HCT116 (cell line): ENCODE results near the gene USF2. TPM values are rescaled to one million over a fixed set of nuclear protein-coding genes. Genes with fewer than 3 reads are reported as not detected.

ENCODE experiments used
- ATAC-seq: fragments of 200-7000 bp; cut with Tn5 transposase; 2 replicates; pipeline ENCODE4 v1.9.1; 2020; ENCODE audit warnings: mild to moderate bottlenecking, moderate library complexity
- BruUV-seq: library from RNA; stranded (reverse); fragments of 400-500 nt; replicated peaks from 2 replicates; lab custom pipeline; 2021; lab: Mats Ljungman, UMichigan
- CTCF ChIA-PET: fragments of 300-600 bp; sonication (Branson Sonifier 250); formaldehyde crosslinking; loops from one replicate; lab custom pipeline; 2021; ENCODE audit warnings: antibody characterized with exemption; lab: Charles Lee
- POLR2A ChIA-PET: fragments of 300-600, 350-600 bp; sonication (Branson Sonifier 250); formaldehyde crosslinking; loops from one replicate; lab custom pipeline; 2021; ENCODE audit warnings: antibody characterized with exemption; lab: Charles Lee
- RAD21 ChIA-PET, 2 experiments: fragments of 300-600 bp; sonication (Branson Sonifier 250); formaldehyde crosslinking; loops; one replicate each; lab custom pipeline; 2023; ENCODE audit warnings: low total read pairs in 2 of 2; ENCODE audit not compliant: uncharacterized antibody in 2 of 2, unreplicated experiment in 2 of 2, low non-redundant PET in 1 of 2; lab: Charles Lee
- DNase-seq: peaks from one replicate; pipeline ENCODE4 v3.0.0-alpha.2; 2010; ENCODE audit warnings: low read depth, low spot score
- H2AFZ ChIP-seq: fragments of 200-600 bp; shearing (Covaris generic), sonication (generic); 2 replicates; pipeline ENCODE4 v1.6.1; 2017; ENCODE audit warnings: low read depth, mixed run types, mixed read lengths, antibody characterized with exemption, low read length; ENCODE audit not compliant: poor library complexity, severe bottlenecking
- H3K27ac ChIP-seq: 2 replicates; pipeline ENCODE4 v1.5.1; 2012; ENCODE audit warnings: low read depth, low read length
- H3K27me3 ChIP-seq: fragments of 200-600 bp; sonication (generic); 2 replicates; pipeline ENCODE4 v1.6.1; 2016; ENCODE audit warnings: mixed run types, low read length, mixed read lengths; ENCODE audit not compliant: insufficient read depth
- H3K36me3 ChIP-seq, 2 experiments: fragments of 200-500 bp in 1 of 2; fragments of 200-600 bp in 1 of 2; sonication (Bioruptor generic) in 1 of 2; sonication (generic) in 1 of 2; 2 replicates each; pipeline versions ENCODE4 v1.5.1 to v1.6.1; 2014 to 2016; ENCODE audit warnings: low read length in 2 of 2, inconsistent platforms in 1 of 2, mixed read lengths in 1 of 2, mixed run types in 1 of 2; ENCODE audit not compliant: insufficient read depth in 2 of 2, control insufficient read depth in 1 of 2
- H3K4me1 ChIP-seq, 2 experiments: fragments of 200-600 bp in 1 of 2; sonication (generic) in 1 of 2; 2 replicates each; pipeline versions ENCODE4 v1.5.1 to v1.6.1; 2012 to 2017; ENCODE audit warnings: low read length in 2 of 2, inconsistent platforms in 1 of 2, mild to moderate bottlenecking in 1 of 2, mixed read lengths in 1 of 2, mixed run types in 1 of 2, moderate library complexity in 1 of 2; ENCODE audit not compliant: insufficient read depth in 2 of 2, control insufficient read depth in 1 of 2
- H3K4me2 ChIP-seq: fragments of 200-600 bp; sonication (generic); 2 replicates; pipeline ENCODE4 v1.6.1; 2017; ENCODE audit warnings: mixed run types, low read length, mixed read lengths
- H3K4me3 ChIP-seq, 2 experiments: fragments of 200-600 bp in 1 of 2; sonication (generic) in 1 of 2; replicated peaks in 1 of 2; 2 replicates each; pipeline ENCODE4 v1.5.1; 2011 to 2016; ENCODE audit warnings: low read length in 2 of 2, control low read depth in 1 of 2, low read depth in 1 of 2, mild to moderate bottlenecking in 1 of 2, mixed read lengths in 1 of 2, mixed run types in 1 of 2
- H3K79me2 ChIP-seq: fragments of 200-600 bp; sonication (generic); 2 replicates; pipeline ENCODE4 v1.6.1; 2017; ENCODE audit warnings: mild to moderate bottlenecking, mixed run types, low read length, moderate library complexity, mixed read lengths; ENCODE audit not compliant: insufficient read depth
- H3K9ac ChIP-seq: fragments of 200-600 bp; sonication (generic); 2 replicates; pipeline ENCODE4 v1.6.1; 2016; ENCODE audit warnings: low read length, mixed read lengths
- H3K9me2 ChIP-seq: fragments of 200-600 bp; sonication (generic), shearing (Covaris generic); 2 replicates; pipeline ENCODE4 v1.6.1; 2017; ENCODE audit warnings: mixed run types, mild to moderate bottlenecking, moderate library complexity; ENCODE audit not compliant: insufficient read depth
- H3K9me3 ChIP-seq, 2 experiments: fragments of 200-500 bp in 1 of 2; fragments of 200-600 bp in 1 of 2; sonication (Bioruptor generic) in 1 of 2; sonication (generic) in 1 of 2; 2 replicates each; pipeline ENCODE4 v1.6.1; 2014 to 2017; ENCODE audit warnings: low read length in 2 of 2, mixed read lengths in 2 of 2, inconsistent platforms in 1 of 2, low read depth in 1 of 2, mild to moderate bottlenecking in 1 of 2, mixed run types in 1 of 2, moderate library complexity in 1 of 2; ENCODE audit not compliant: control insufficient read depth in 1 of 2, insufficient read depth in 1 of 2
- H4K20me1 ChIP-seq: fragments of 200-600 bp; sonication (generic), shearing (Covaris generic); 2 replicates; pipeline ENCODE4 v1.6.1; 2017; ENCODE audit warnings: mixed run types, mild to moderate bottlenecking, moderate library complexity; ENCODE audit not compliant: insufficient read depth
- CBX3 ChIP-seq: IDR thresholded peaks from 2 replicates; pipeline ENCODE4 v1.6.1; 2012; ENCODE audit warnings: low read depth
- CEBPB ChIP-seq: IDR thresholded peaks from 2 replicates; pipeline ENCODE4 v1.6.1; 2012; ENCODE audit warnings: low read depth
- EGR1 ChIP-seq: IDR thresholded peaks from 2 replicates; pipeline ENCODE4 v1.6.1; 2012; ENCODE audit warnings: low read depth
- ELF1 ChIP-seq: IDR thresholded peaks from 2 replicates; pipeline ENCODE4 v1.6.1; 2012; ENCODE audit warnings: low read depth, borderline replicate concordance
- FOSL1 ChIP-seq: IDR thresholded peaks from 2 replicates; pipeline ENCODE4 v1.6.1; 2012; ENCODE audit warnings: low read depth
- JUND ChIP-seq: IDR thresholded peaks from 2 replicates; pipeline ENCODE4 v1.6.1; 2012
- POLR2A ChIP-seq: IDR thresholded peaks from 2 replicates; pipeline ENCODE4 v1.7.0; 2011; ENCODE audit warnings: borderline replicate concordance; ENCODE audit not compliant: insufficient read depth, insufficient read length; ENCODE audit errors: extremely low read depth
- SP1 ChIP-seq: IDR thresholded peaks from 2 replicates; pipeline ENCODE4 v1.6.1; 2012; ENCODE audit warnings: low read depth
- SRF ChIP-seq: IDR thresholded peaks from 2 replicates; pipeline ENCODE4 v1.6.1; 2012; ENCODE audit warnings: low read depth
- YY1 ChIP-seq: IDR thresholded peaks from 2 replicates; pipeline ENCODE4 v1.6.1; 2011; ENCODE audit warnings: low read length, low read depth, moderate library complexity, mild to moderate bottlenecking; ENCODE audit not compliant: insufficient replicate concordance; ENCODE audit errors: extremely low read depth
- ZFX ChIP-seq: fragments of 450-650 bp; IDR thresholded peaks from 2 replicates; pipeline ENCODE4 v1.6.1; 2017
- intact Hi-C: fragments of 100-400 bp; cut with micrococcal nuclease; formaldehyde crosslinking; loops from 2 replicates; pipeline ENCODE4 v1.10.0; 2022
- total RNA-seq: library from RNA; stranded (reverse); gene quantifications from one replicate; pipeline ENCODE4 v1.2.1, GENCODE V29; 2021; ENCODE audit not compliant: unreplicated experiment
- TF ChIP-seq, protein P1 (sequence below): IDR thresholded peaks from 2 replicates; pipeline ENCODE4 v1.6.1; 2011; ENCODE audit warnings: mild to moderate bottlenecking, low read length, moderate library complexity; ENCODE audit not compliant: insufficient replicate concordance; ENCODE audit errors: extremely low read depth
- TF ChIP-seq, protein P2 (sequence below): IDR thresholded peaks from 2 replicates; pipeline ENCODE4 v1.6.1; 2012; ENCODE audit warnings: low read depth
- TF ChIP-seq, protein P3 (sequence below): IDR thresholded peaks from 2 replicates; pipeline ENCODE4 v1.6.1; 2012
- TF ChIP-seq, protein P4 (sequence below), 3 experiments: fragments of 200-600 bp in 1 of 3; sonication (generic) in 1 of 3; IDR thresholded peaks in 2 of 3; conservative IDR thresholded peaks in 1 of 3; 2 replicates each; pipeline ENCODE4 v1.5.1; 2012 to 2017; ENCODE audit warnings: low read depth in 2 of 3, low read length in 2 of 3, antibody characterized with exemption in 1 of 3, borderline replicate concordance in 1 of 3, control low read depth in 1 of 3, mild to moderate bottlenecking in 1 of 3, mixed read lengths in 1 of 3, mixed run types in 1 of 3, moderate library complexity in 1 of 3; ENCODE audit not compliant: insufficient read depth in 1 of 3

The USF2 gene
- total RNA-seq, 1 experiment from 2014 or later, result 98.4 TPM

DNA sequence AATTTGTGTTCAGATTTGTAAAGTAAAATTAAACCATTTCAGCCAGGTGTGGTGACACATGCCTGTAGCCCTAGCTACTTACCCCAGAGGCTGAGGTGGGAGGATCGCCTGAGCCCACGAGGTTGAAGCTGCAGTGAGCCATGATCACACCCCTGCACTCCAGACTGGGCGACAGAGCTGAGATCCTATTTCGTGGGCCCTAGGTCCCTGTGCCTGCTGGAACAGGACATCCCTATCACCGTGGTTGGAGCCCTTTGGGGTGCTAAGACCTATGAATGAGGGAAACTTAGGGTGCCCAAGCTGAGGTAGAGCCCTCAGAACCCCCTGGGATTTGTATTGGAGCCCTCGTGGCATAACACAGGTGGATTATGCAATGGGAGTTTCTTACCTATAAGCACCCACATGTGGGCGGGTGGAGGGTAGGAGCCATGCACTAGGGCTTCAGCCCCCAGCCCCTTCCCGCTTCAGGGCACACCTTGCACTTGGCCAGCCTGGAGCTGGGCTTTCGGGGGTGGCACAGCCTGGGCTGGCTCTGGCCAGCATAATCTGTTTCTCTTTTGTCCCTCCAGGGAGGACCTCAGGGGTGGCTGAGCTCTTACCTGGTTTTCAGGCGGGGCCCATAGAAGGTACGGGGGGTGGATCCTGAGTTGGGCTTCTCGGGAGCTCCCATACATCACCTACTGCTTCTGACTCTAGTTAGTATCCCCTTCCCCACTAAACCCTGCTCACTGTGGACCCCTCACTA lies 7.2 kb upstream of the USF2 start:
- no peak for ATAC-seq
- Histone ChIP-seq H3K9me2 (no peaks in the 10 kb centered on the region), H3K36me3 (peaks cover 20 to 28% of the 10 kb centered on the region in 2 experiments; a peak in 3 of 4 replicates), H3K4me2 (no peak overlapping the region)
- TF ChIP-seq CEBPB, result no peak
- no peak for TF ChIP-seq ZFX
- TF ChIP-seq, protein P1, sequence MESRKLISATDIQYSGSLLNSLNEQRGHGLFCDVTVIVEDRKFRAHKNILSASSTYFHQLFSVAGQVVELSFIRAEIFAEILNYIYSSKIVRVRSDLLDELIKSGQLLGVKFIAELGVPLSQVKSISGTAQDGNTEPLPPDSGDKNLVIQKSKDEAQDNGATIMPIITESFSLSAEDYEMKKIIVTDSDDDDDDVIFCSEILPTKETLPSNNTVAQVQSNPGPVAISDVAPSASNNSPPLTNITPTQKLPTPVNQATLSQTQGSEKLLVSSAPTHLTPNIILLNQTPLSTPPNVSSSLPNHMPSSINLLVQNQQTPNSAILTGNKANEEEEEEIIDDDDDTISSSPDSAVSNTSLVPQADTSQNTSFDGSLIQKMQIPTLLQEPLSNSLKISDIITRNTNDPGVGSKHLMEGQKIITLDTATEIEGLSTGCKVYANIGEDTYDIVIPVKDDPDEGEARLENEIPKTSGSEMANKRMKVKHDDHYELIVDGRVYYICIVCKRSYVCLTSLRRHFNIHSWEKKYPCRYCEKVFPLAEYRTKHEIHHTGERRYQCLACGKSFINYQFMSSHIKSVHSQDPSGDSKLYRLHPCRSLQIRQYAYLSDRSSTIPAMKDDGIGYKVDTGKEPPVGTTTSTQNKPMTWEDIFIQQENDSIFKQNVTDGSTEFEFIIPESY, result no peak
- TF ChIP-seq, protein P2, sequence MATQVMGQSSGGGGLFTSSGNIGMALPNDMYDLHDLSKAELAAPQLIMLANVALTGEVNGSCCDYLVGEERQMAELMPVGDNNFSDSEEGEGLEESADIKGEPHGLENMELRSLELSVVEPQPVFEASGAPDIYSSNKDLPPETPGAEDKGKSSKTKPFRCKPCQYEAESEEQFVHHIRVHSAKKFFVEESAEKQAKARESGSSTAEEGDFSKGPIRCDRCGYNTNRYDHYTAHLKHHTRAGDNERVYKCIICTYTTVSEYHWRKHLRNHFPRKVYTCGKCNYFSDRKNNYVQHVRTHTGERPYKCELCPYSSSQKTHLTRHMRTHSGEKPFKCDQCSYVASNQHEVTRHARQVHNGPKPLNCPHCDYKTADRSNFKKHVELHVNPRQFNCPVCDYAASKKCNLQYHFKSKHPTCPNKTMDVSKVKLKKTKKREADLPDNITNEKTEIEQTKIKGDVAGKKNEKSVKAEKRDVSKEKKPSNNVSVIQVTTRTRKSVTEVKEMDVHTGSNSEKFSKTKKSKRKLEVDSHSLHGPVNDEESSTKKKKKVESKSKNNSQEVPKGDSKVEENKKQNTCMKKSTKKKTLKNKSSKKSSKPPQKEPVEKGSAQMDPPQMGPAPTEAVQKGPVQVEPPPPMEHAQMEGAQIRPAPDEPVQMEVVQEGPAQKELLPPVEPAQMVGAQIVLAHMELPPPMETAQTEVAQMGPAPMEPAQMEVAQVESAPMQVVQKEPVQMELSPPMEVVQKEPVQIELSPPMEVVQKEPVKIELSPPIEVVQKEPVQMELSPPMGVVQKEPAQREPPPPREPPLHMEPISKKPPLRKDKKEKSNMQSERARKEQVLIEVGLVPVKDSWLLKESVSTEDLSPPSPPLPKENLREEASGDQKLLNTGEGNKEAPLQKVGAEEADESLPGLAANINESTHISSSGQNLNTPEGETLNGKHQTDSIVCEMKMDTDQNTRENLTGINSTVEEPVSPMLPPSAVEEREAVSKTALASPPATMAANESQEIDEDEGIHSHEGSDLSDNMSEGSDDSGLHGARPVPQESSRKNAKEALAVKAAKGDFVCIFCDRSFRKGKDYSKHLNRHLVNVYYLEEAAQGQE, result no peak
- no peak for TF ChIP-seq YY1
- TF ChIP-seq, protein P3, sequence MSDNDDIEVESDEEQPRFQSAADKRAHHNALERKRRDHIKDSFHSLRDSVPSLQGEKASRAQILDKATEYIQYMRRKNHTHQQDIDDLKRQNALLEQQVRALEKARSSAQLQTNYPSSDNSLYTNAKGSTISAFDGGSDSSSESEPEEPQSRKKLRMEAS, result no peak
- no peak for TF ChIP-seq FOSL1
- TF ChIP-seq, protein P4, sequence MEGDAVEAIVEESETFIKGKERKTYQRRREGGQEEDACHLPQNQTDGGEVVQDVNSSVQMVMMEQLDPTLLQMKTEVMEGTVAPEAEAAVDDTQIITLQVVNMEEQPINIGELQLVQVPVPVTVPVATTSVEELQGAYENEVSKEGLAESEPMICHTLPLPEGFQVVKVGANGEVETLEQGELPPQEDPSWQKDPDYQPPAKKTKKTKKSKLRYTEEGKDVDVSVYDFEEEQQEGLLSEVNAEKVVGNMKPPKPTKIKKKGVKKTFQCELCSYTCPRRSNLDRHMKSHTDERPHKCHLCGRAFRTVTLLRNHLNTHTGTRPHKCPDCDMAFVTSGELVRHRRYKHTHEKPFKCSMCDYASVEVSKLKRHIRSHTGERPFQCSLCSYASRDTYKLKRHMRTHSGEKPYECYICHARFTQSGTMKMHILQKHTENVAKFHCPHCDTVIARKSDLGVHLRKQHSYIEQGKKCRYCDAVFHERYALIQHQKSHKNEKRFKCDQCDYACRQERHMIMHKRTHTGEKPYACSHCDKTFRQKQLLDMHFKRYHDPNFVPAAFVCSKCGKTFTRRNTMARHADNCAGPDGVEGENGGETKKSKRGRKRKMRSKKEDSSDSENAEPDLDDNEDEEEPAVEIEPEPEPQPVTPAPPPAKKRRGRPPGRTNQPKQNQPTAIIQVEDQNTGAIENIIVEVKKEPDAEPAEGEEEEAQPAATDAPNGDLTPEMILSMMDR (IDR thresholded peaks at IDR 0.05 in 2 of 3, conservative IDR thresholded peaks at IDR 0.05 in 1 of 3; ENCODE audit: borderline replicate concordance in 1 of 3, insufficient read depth in 1 of 3, low read depth in 2 of 3, low read length in 2 of 3), result no peak
- TF ChIP-seq ELF1, result no peak
- TF ChIP-seq JUND, result no peak
- no peak for TF ChIP-seq EGR1
- no peak for TF ChIP-seq SRF
- TF ChIP-seq CBX3, result no peak
- TF ChIP-seq SP1, result no peak
- TF ChIP-seq POLR2A, result no peak
- TF ChIP-seq, all 23 proteins: peak for 0
- H3K27ac ChIP-seq, result no peak overlapping the region
- H3K4me1 ChIP-seq, result peaks cover 2 to 26% of the 10 kb centered on the region in 2 experiments; a peak in 2 of 4 replicates
- DNase-seq, result no peak
- ChIA-PET POLR2A (no interaction called here), CTCF (no interaction called here), RAD21 (no interaction called here)
- H3K9ac ChIP-seq, result no peak overlapping the region
- no TSS peak for BruUV-seq
- no peak overlapping the region for H3K4me3 ChIP-seq
- no peaks in the 10 kb centered on the region for H3K27me3 ChIP-seq
- no peaks in the 10 kb centered on the region for H3K9me3 ChIP-seq
- no peak overlapping the region for H2AFZ ChIP-seq
- H3K79me2 ChIP-seq, result peaks cover 38% of the 10 kb centered on the region
- H4K20me1 ChIP-seq, result no peaks in the 10 kb centered on the region
- intact Hi-C loops, result no loop called here
